Caco-2 (cell line): ENCODE data around the gene NCKAP5. TPM values are rescaled to one million over a fixed set of nuclear protein-coding genes. Genes with fewer than 3 reads are reported as not detected.

Experiments
- BruUV-seq: library from RNA; stranded (reverse); fragments of 400-500 nt; replicated peaks from 2 replicates; lab custom pipeline; 2021; lab: Mats Ljungman, UMichigan
- CTCF ChIA-PET: fragments of 300-600 bp; sonication (Branson Sonifier 250); formaldehyde crosslinking; loops from one replicate; lab custom pipeline; 2022; ENCODE audit warnings: antibody characterized with exemption; lab: Charles Lee
- POLR2A ChIA-PET: fragments of 300-600 bp; sonication (Branson Sonifier 250); formaldehyde crosslinking; loops from one replicate; lab custom pipeline; 2022; ENCODE audit warnings: antibody characterized with exemption; lab: Charles Lee
- DNase-seq, 2 experiments: peaks; one replicate each; pipeline versions ENCODE4 v3.0.0 to v3.0.0-alpha.2; 2020 to 2022
- H3K27me3 ChIP-seq: replicated peaks from 2 replicates; pipeline ENCODE4 v1.6.0; 2011; ENCODE audit warnings: low read length; ENCODE audit not compliant: control insufficient read depth, insufficient read depth
- H3K36me3 ChIP-seq: 2 replicates; pipeline ENCODE4 v1.5.1; 2011; ENCODE audit warnings: low read length; ENCODE audit not compliant: control insufficient read depth, insufficient read depth
- H3K4me1 ChIP-seq: fragments of 250-450 bp; sonication (Bioruptor Pico); 2 replicates; pipeline ENCODE4 v1.5.1; 2020; ENCODE audit warnings: mild to moderate bottlenecking
- H3K4me3 ChIP-seq: 2 replicates; pipeline ENCODE4 v1.5.1; 2011; ENCODE audit warnings: low read depth, mild to moderate bottlenecking, control low read depth, low read length
- H3K9me3 ChIP-seq: fragments of 250-450 bp; sonication (Bioruptor Pico); 2 replicates; pipeline ENCODE4 v1.5.1; 2020; ENCODE audit warnings: mild to moderate bottlenecking, moderate library complexity
- H3K27ac Mint-ChIP-seq: one replicate; pipeline ENCODE4 v1.8.0; 2022; ENCODE audit warnings: mixed read lengths; ENCODE audit not compliant: unreplicated experiment
- H3K27me3 Mint-ChIP-seq: one replicate; pipeline ENCODE4 v1.8.0; 2022; ENCODE audit warnings: mixed read lengths; ENCODE audit not compliant: insufficient read depth, unreplicated experiment
- H3K36me3 Mint-ChIP-seq: one replicate; pipeline ENCODE4 v1.8.0; 2022; ENCODE audit warnings: mild to moderate bottlenecking, mixed read lengths; ENCODE audit not compliant: insufficient read depth, unreplicated experiment
- H3K4me1 Mint-ChIP-seq: one replicate; pipeline ENCODE4 v1.8.0; 2022; ENCODE audit warnings: low read depth, mixed read lengths; ENCODE audit not compliant: unreplicated experiment
- H3K4me3 Mint-ChIP-seq: one replicate; pipeline ENCODE4 v1.8.0; 2022; ENCODE audit warnings: mild to moderate bottlenecking, moderate library complexity, mixed read lengths; ENCODE audit not compliant: unreplicated experiment
- H3K9me3 Mint-ChIP-seq: one replicate; pipeline ENCODE4 v1.8.0; 2022; ENCODE audit warnings: mixed read lengths; ENCODE audit not compliant: unreplicated experiment
- intact Hi-C: fragments of 100-400 bp; cut with micrococcal nuclease; formaldehyde crosslinking; loops from one replicate; pipeline ENCODE4 v1.10.0; 2022; ENCODE audit not compliant: unreplicated experiment
- total RNA-seq: library from RNA; stranded (reverse); gene quantifications from 2 replicates; pipeline ENCODE4 v1.2.3, GENCODE V29; 2022
- TF ChIP-seq, protein P1 (sequence below), 2 experiments: fragments of 200-600 bp in 1 of 2; IDR thresholded peaks; 1 replicate in 1 of 2; 2 replicates in 1 of 2; pipeline versions ENCODE4 v1.5.1 to v1.8.0; 2011 to 2022; ENCODE audit warnings: antibody characterized with exemption in 1 of 2, control low read depth in 1 of 2, inconsistent platforms in 1 of 2, low read depth in 1 of 2, low read length in 1 of 2, mild to moderate bottlenecking in 1 of 2, moderate library complexity in 1 of 2; ENCODE audit not compliant: insufficient read depth in 1 of 2, severe bottlenecking in 1 of 2, unreplicated experiment in 1 of 2

The NCKAP5 gene
- total RNA-seq, 1 experiment from 2014 or later = 3.8 TPM

DNA sequence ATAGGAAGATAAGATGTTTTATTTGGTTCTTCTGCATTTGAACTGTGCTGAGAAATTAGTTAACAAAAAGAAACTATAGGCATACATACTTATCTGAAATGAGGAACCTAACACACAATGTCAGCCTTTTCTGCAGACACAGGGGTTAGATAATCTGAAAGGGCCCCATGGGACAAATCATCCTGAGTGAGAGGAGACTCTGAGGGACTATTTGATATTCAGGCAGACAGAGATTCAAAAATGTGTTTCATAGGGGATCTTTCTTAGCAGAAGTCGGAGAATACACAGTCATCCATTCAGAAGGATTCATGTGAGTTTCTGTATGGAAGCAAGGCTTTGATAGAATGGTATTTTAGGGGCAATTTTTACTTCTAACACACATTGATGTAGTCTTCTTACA lies 79.1 kb downstream of the NCKAP5 start:
- no TSS peak for BruUV-seq
- Mint-ChIP-seq H3K27me3 (no peaks in the 10 kb centered on the region), H3K4me1 (peaks cover 5% of the 10 kb centered on the region), H3K27ac (no peak overlapping the region), H3K36me3 (no peaks in the 10 kb centered on the region), H3K9me3 (no peaks in the 10 kb centered on the region), H3K4me3 (no peak overlapping the region)
- no peak overlapping the region for H3K4me3 ChIP-seq
- POLR2A ChIA-PET = no interaction called here
- intact Hi-C loops = no loop called here
- no peaks in the 10 kb centered on the region for H3K27me3 ChIP-seq
- TF ChIP-seq, protein P1, sequence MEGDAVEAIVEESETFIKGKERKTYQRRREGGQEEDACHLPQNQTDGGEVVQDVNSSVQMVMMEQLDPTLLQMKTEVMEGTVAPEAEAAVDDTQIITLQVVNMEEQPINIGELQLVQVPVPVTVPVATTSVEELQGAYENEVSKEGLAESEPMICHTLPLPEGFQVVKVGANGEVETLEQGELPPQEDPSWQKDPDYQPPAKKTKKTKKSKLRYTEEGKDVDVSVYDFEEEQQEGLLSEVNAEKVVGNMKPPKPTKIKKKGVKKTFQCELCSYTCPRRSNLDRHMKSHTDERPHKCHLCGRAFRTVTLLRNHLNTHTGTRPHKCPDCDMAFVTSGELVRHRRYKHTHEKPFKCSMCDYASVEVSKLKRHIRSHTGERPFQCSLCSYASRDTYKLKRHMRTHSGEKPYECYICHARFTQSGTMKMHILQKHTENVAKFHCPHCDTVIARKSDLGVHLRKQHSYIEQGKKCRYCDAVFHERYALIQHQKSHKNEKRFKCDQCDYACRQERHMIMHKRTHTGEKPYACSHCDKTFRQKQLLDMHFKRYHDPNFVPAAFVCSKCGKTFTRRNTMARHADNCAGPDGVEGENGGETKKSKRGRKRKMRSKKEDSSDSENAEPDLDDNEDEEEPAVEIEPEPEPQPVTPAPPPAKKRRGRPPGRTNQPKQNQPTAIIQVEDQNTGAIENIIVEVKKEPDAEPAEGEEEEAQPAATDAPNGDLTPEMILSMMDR (IDR thresholded peaks at IDR 0.05; ENCODE audit: insufficient read depth in 1 of 2, low read depth in 1 of 2, low read length in 1 of 2, severe bottlenecking in 1 of 2, unreplicated experiment in 1 of 2) = no peak
- H3K9me3 ChIP-seq = no peaks in the 10 kb centered on the region
- CTCF ChIA-PET = no interaction called here
- H3K36me3 ChIP-seq = no peaks in the 10 kb centered on the region
- no peak for DNase-seq
- H3K4me1 ChIP-seq = no peaks in the 10 kb centered on the region

DNA sequence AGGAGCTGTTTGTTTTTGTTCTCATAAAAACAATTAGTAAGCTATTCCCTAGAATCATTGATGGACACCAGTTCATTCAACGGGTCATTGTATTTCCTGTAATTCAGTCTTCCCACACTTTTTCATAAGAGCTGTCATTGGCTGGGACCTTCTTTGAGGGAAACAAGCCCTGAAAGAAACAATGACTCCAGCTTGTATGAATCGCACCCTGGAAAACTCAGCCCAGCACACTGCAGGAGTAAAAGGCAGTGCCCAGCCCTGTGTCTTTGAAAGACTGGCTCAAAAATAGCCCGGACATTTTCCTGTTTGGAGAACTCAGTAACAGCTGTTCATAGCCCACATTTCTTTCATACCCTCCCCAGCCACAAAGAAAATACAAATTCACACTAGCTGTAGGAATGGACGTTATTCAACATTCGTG lies 81.5 kb downstream of the NCKAP5 start:
- Histone ChIP-seq H3K27me3 (no peaks in the 10 kb centered on the region; the same call in 1 of the 2 replicates), H3K4me1 (no peaks in the 10 kb centered on the region), H3K9me3 (no peaks in the 10 kb centered on the region), H3K4me3 (no peak overlapping the region), H3K36me3 (no peaks in the 10 kb centered on the region)
- ChIA-PET POLR2A (no interaction called here), CTCF (no interaction called here)
- Mint-ChIP-seq H3K4me3 (no peak overlapping the region), H3K27me3 (no peaks in the 10 kb centered on the region), H3K9me3 (no peaks in the 10 kb centered on the region), H3K4me1 (peaks cover 5% of the 10 kb centered on the region), H3K36me3 (no peaks in the 10 kb centered on the region), H3K27ac (no peak overlapping the region)
- no TSS peak for BruUV-seq
- DNase-seq = no peak
- intact Hi-C loops = no loop called here
- TF ChIP-seq, protein P1 (IDR thresholded peaks at IDR 0.05; ENCODE audit: insufficient read depth in 1 of 2, low read depth in 1 of 2, low read length in 1 of 2, severe bottlenecking in 1 of 2, unreplicated experiment in 1 of 2) = no peak

DNA sequence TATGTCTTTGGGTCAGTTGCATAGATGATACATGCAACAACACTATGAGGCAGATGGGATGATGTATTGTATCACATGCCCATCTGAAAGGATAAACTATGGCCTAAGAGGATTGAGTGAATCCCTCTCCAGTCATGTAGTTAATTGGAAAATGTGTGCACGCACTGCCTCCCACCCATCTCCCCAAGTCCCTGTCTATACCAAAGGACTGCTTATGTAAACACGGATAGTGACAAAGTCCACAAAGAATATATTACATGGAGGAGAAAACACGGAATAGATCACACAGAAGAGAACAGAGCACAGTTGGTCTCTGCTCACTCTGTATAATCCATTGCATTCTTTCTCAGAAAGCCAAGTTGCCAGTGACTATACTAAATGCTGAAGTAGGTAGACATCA lies 82.4 kb downstream of the NCKAP5 start:
- intact Hi-C loops = no loop called here
- Histone ChIP-seq H3K4me3 (no peak overlapping the region), H3K9me3 (no peaks in the 10 kb centered on the region), H3K4me1 (no peaks in the 10 kb centered on the region), H3K27me3 (no peaks in the 10 kb centered on the region; the same call in 1 of the 2 replicates), H3K36me3 (no peaks in the 10 kb centered on the region)
- no TSS peak for BruUV-seq
- no peak overlapping the region for H3K4me3 Mint-ChIP-seq
- DNase-seq = no peak
- no peak overlapping the region for H3K27ac Mint-ChIP-seq
- peaks cover 5% of the 10 kb centered on the region for H3K4me1 Mint-ChIP-seq
- ChIA-PET CTCF (no interaction called here), POLR2A (no interaction called here)
- TF ChIP-seq, protein P1 (IDR thresholded peaks at IDR 0.05; ENCODE audit: insufficient read depth in 1 of 2, low read depth in 1 of 2, low read length in 1 of 2, severe bottlenecking in 1 of 2, unreplicated experiment in 1 of 2) = no peak
- H3K9me3 Mint-ChIP-seq = no peaks in the 10 kb centered on the region
- no peaks in the 10 kb centered on the region for H3K27me3 Mint-ChIP-seq
- H3K36me3 Mint-ChIP-seq = no peaks in the 10 kb centered on the region
